Hypothalamus (tissue), 51 donors: Measurements from ENCODE around the gene GSG1.

Experiments used
- DNase-seq, 51 donors: peaks; one replicate each; lab custom pipeline; 2025; lab: John Stamatoyannopoulos, UW

GSG1 gene

GRCh38 chr12:13121568-13121967 lies 18.1 kb upstream of the GSG1 start:
- no peak for DNase-seq

- no peak for DNase-seq
Observed at GRCh38 chr12:13120413-13120812, 16.9 kb upstream of the GSG1 start.

GRCh38 chr12:13119826-13120225 lies 16.4 kb upstream of the GSG1 start:
- DNase-seq = no peak

- DNase-seq = no peak
Observed at GRCh38 chr12:13117029-13117428, 13.6 kb upstream of the GSG1 start.

GRCh38 chr12:13116259-13116658 lies 12.8 kb upstream of the GSG1 start:
- no peak for DNase-seq

- DNase-seq = no peak
Observed at GRCh38 chr12:13114251-13115052, 11.0 kb upstream of the GSG1 start.

- DNase-seq = no peak
Observed at GRCh38 chr12:13112968-13113367, 9.5 kb upstream of the GSG1 start.

- no peak for DNase-seq
Observed at GRCh38 chr12:13106666-13107065, 3.2 kb upstream of the GSG1 start.

- no peak for DNase-seq
Observed at GRCh38 chr12:13105781-13106180, 2.3 kb upstream of the GSG1 start.

- DNase-seq = no peak
Observed at GRCh38 chr12:13104409-13104808, 942 bp upstream of the GSG1 start.

- peak in 36 of 51 donors; percentile 7 to 76 (median 44) for DNase-seq
Observed at GRCh38 chr12:13102461-13103195, 839 bp downstream of the GSG1 start.

GRCh38 chr12:13101821-13102375 lies 1.6 kb downstream of the GSG1 start:
- peak in 4 of 51 donors; percentile 19 to 41 (median 29) for DNase-seq

- peak in 49 of 51 donors; percentile 34 to 92 (median 74) for DNase-seq
Observed at GRCh38 chr12:13100882-13101769, 2.3 kb downstream of the GSG1 start.

GRCh38 chr12:13100605-13100881 lies 2.9 kb downstream of the GSG1 start:
- no peak for DNase-seq

- no peak for DNase-seq
Observed at GRCh38 chr12:13099844-13100604, 3.4 kb downstream of the GSG1 start.

- DNase-seq = peak in 1 of 51 donors; percentile 36
Observed at GRCh38 chr12:13099066-13099843, 4.2 kb downstream of the GSG1 start.

GRCh38 chr12:13097491-13098011 lies 5.9 kb downstream of the GSG1 start:
- peak in 1 of 51 donors; percentile 40 for DNase-seq

- no peak for DNase-seq
Observed at GRCh38 chr12:13095266-13095995, 8.0 kb downstream of the GSG1 start.
